Activated naive CD8-positive, alpha-beta T cell treated with anti-CD3 and anti-CD28 coated beads for 36 hours (primary cell): ENCODE measurements around the gene MT1E. TPM values are rescaled to one million over a fixed set of nuclear protein-coding genes. Genes with fewer than 3 reads are reported as not detected.

ENCODE experiments used
- DNase-seq: peaks from one replicate; pipeline ENCODE4 v3.0.0; 2021
- H3K27ac Mint-ChIP-seq: one replicate; pipeline ENCODE4 v1.8.0; 2022; ENCODE audit warnings: mild to moderate bottlenecking, moderate library complexity, mixed read lengths
- H3K27me3 Mint-ChIP-seq: one replicate; pipeline ENCODE4 v1.8.0; 2022; ENCODE audit warnings: mild to moderate bottlenecking, mixed read lengths
- H3K36me3 Mint-ChIP-seq: one replicate; pipeline ENCODE4 v1.8.0; 2021; ENCODE audit warnings: mild to moderate bottlenecking, mixed read lengths
- H3K4me1 Mint-ChIP-seq: one replicate; pipeline ENCODE4 v1.8.0; 2021; ENCODE audit warnings: mixed read lengths
- H3K4me3 Mint-ChIP-seq: one replicate; pipeline ENCODE4 v1.8.0; 2022; ENCODE audit warnings: mild to moderate bottlenecking, moderate library complexity, mixed read lengths
- H3K9me3 Mint-ChIP-seq: one replicate; pipeline ENCODE4 v1.8.0; 2022; ENCODE audit warnings: mixed read lengths
- total RNA-seq, 2 experiments: library from RNA; stranded (reverse); gene quantifications; one replicate each; pipeline ENCODE4 v1.2.3, GENCODE V29; 2021

MT1E gene
- total RNA-seq, 2 experiments from 2014 or later = 67.1 to 68.9 TPM

DNA sequence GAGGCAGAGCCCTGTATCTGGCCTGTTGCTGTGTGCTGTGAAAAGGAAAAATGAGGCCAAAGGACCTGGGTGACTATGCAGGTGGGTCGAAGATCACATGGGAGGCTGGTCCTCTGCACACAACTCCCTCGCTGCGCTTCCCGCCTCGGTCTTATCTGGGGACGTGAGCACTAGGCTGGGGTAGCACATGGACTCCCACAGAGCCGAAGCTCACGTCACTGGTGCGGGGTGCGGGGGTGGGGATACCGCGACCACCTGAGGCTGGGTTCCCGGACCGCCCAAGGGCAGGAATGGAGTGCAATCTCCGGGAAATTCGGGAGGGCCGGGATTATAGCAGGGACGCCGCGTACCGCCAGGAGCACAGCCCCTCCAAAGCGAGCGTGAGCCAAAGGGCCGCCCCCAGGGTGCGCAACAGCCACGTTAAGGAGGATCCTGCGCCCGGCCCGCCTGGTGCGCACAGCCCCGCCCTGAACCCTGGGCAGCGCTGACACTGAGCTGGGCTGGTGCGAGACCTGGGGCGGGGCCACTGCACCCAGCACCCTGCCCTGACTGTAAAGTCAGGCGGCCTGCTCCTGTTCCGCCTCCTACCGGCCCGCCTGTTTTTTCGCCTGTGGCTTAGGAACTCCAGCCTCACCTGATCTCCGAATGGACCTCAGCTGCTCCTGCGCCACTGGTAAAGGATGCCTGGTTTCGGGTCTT lies 17.6 kb downstream of the MT1E start:
- Mint-ChIP-seq H3K4me1 (peaks cover 17% of the 10 kb centered on the region), H3K4me3 (peak overlapping the region; percentile 70), H3K27me3 (peaks cover 42% of the 10 kb centered on the region), H3K27ac (no peak overlapping the region), H3K36me3 (no peaks in the 10 kb centered on the region), H3K9me3 (no peaks in the 10 kb centered on the region)
- DNase-seq = peak; percentile 87

DNA sequence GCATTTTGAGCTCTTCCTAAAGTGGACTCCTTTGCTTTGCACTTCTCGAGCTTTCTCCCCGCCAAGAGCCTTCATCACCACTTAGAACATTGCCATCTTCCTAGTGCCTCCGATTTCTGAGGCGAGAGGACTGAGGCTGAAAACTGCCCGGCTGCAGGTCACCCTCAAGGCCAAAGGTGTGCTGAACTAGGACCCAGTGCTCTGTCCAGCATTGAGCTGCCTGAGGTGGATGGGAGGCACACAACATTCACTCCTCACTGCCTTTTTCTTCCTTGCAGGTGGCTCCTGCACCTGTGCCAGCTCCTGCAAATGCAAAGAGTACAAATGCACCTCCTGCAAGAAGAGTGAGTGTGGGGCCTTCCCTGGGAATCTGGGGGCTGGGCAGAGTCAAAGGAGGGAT lies 18.3 kb downstream of the MT1E start:
- peaks cover 39% of the 10 kb centered on the region for H3K27me3 Mint-ChIP-seq
- no peaks in the 10 kb centered on the region for H3K36me3 Mint-ChIP-seq
- no peak for DNase-seq
- H3K4me3 Mint-ChIP-seq = peak overlapping the region; percentile 70
- no peak overlapping the region for H3K27ac Mint-ChIP-seq
- peaks cover 17% of the 10 kb centered on the region for H3K4me1 Mint-ChIP-seq
- no peaks in the 10 kb centered on the region for H3K9me3 Mint-ChIP-seq

DNA sequence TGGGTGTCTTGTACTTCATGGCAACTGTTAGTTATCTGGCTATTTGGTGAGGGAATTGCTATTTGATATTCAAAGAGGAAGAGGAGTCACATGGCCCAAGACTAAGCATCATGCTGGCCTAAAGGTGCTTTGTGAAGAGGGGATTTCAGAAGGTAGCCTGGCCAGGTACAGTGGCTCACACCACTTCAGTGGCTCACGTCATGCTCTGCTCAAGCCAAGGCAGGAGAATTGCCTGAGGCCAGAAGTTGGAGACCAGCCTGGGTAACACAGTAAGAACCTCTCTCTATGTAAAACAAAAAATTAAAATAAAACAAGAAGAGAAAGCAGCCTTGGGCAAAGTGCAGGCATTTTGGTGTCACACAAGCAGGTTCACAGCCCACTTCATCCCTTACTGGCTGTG lies 19.7 kb downstream of the MT1E start:
- Mint-ChIP-seq H3K27ac (no peak overlapping the region), H3K4me3 (no peak overlapping the region), H3K4me1 (peaks cover 17% of the 10 kb centered on the region), H3K9me3 (no peaks in the 10 kb centered on the region), H3K36me3 (no peaks in the 10 kb centered on the region), H3K27me3 (peaks cover 24% of the 10 kb centered on the region)
- no peak for DNase-seq

DNA sequence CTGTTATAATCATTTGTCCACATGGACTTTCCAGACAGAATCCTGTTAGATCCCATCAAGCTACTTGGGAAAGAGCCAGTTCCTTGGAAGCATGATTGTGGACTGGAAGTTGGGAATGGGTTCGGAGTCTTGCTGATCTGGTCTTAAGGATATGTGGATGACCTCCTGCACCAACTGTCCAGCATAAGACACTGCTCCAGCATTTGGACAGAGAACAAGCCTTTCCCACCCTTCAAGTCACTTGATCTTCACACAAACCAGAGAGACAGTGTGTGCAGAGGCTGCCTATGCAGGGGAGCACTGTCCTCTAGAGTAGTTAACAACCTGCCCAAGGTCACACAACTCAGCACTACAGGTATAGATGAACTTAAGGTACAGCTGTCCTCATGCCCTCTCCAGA lies 20.3 kb downstream of the MT1E start:
- no peak overlapping the region for H3K27ac Mint-ChIP-seq
- peaks cover 23% of the 10 kb centered on the region for H3K27me3 Mint-ChIP-seq
- H3K9me3 Mint-ChIP-seq = no peaks in the 10 kb centered on the region
- no peaks in the 10 kb centered on the region for H3K36me3 Mint-ChIP-seq
- peaks cover 17% of the 10 kb centered on the region for H3K4me1 Mint-ChIP-seq
- DNase-seq = no peak
- H3K4me3 Mint-ChIP-seq = no peak overlapping the region

DNA sequence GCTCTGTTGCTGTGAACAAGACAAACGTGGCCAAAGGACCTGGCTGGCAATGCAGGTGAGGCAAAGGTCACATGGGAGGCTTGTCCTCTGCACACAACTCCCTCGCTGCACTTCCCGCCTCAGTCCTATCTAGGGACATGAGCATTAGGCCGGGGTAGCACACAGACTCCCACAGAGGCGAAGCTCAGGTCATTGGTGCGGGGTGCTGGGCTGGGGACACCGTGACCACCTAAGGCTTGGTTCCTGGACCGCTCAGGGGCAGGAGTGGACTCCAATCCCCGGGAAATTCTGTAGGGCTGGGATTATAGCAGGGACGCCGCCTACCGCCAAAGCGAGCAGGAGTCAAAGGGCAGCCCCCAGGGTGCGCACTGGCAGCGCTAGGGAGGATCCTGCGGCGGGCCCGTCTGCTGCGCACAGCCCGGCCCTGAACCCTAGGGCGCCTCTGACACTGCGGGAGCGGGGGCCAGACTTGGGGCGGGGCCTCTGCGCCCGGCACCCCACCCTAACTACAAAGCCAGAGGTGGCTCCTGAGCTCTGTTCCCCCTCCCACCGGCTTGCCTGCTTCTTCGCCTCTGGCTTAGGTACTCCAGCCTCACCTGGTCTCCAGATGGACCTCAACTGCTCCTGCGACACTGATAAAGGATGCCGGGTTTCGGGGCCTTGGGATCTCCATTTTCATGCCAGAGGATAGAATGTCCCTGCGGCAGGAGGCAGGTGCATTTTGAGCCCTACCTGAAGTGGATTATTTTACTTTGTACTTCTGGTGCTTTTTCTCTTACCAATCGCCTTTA lies 22.3 kb downstream of the MT1E start:
- no peak for DNase-seq
- Mint-ChIP-seq H3K27ac (no peak overlapping the region), H3K9me3 (no peaks in the 10 kb centered on the region), H3K36me3 (no peaks in the 10 kb centered on the region), H3K4me3 (no peak overlapping the region), H3K27me3 (peaks cover 28% of the 10 kb centered on the region), H3K4me1 (peaks cover 13% of the 10 kb centered on the region)

DNA sequence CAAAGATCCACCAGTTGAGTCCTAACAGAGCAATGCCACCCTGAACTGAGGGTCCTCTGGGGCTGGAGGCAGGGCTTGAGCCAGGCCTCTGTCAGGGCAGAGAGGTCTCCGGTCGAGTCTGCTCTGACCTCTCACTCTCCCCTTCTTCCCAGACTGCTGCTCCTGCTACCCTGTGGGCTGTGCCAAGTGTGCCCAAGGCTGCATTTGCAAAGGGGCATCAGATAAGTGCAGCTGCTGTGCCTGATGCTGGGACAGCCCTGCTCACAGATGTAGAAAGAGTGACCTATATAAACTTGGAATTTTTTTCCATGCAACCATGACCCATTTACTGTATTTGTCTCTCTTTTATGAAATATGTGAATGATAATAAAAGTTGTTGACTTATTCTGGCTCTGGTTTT lies 23.7 kb downstream of the MT1E start:
- DNase-seq = no peak
- peaks cover under 1% of the 10 kb centered on the region for H3K4me1 Mint-ChIP-seq
- no peaks in the 10 kb centered on the region for H3K36me3 Mint-ChIP-seq
- H3K27me3 Mint-ChIP-seq = peaks cover 23% of the 10 kb centered on the region
- no peak overlapping the region for H3K4me3 Mint-ChIP-seq
- H3K27ac Mint-ChIP-seq = no peak overlapping the region
- H3K9me3 Mint-ChIP-seq = no peaks in the 10 kb centered on the region

DNA sequence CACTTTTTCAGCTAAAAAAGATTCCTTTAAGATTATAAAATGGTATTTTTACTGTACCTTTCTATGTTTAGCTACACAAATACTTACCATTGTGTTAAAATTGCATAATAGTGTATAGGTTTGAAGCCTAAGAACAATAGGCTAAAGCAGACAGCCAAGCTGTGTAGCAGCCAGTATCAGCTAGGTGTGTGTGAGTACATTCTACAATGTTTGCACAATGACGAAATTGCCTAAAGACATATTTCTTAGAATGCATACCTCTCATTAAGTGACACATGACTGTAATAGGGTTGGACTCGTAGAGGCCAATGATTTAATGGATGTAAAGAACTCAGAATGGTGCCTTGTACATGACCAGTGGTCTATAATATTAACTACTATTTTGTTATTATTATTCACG lies 24.2 kb downstream of the MT1E start:
- Mint-ChIP-seq H3K9me3 (no peaks in the 10 kb centered on the region), H3K27me3 (peaks cover 18% of the 10 kb centered on the region), H3K27ac (no peak overlapping the region), H3K36me3 (no peaks in the 10 kb centered on the region), H3K4me1 (no peaks in the 10 kb centered on the region), H3K4me3 (no peak overlapping the region)
- DNase-seq = no peak

DNA sequence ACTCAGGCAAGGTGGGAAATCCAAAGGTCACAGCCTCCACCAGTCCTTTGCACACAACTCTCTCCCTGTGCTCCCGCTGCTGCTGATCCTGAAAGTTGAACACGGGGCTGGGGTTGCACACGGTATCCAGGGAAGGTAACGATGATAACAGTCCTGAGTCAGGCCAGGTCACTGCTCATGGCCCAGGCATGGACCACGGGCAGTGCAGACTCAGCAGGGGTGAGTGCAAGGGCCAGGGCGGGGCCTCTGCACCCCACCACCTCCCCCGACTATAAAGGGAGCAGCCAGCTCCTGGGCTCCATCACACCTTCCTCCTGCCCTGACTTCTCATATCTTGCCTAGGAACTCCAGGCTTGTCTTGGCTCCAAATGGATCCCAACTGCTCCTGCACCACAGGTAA lies 26.0 kb downstream of the MT1E start, which contains the start of gene MT1B:
Gene MT1B, plus strand, starts transcription at position 301 of the 400 bp plus-strand sequence. Its CDS starts 68 bp downstream, at position 369.
- H3K36me3 Mint-ChIP-seq = no peaks in the 10 kb centered on the region
- H3K27me3 Mint-ChIP-seq = peaks cover 16% of the 10 kb centered on the region
- H3K4me3 Mint-ChIP-seq = no peak within 1 kb of the TSS
- no peaks in the 10 kb centered on the region for H3K9me3 Mint-ChIP-seq
- DNase-seq = no peak
- H3K4me1 Mint-ChIP-seq = no peaks in the 10 kb centered on the region
- no peak within 1 kb of the TSS for H3K27ac Mint-ChIP-seq

DNA sequence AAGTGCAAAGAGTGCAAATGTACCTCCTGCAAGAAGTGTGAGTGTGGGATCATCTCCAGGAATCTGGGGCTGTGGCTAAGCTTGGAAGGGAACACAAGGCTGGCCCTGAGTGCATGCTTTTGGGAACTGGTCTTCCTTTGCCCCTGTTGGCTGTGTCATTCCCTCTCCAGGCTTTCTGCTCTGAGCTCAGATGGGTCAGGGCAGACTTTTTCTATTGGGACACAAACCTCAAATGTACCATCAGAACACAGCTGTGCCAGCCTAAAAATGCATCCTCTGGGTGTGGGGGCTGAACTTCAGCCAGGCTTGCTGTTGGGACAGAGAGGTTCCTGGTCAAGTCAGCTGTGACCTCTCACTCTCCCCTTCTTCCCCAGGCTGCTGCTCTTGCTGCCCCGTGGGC lies 27.0 kb downstream of the MT1E start:
- no peak for DNase-seq
- Mint-ChIP-seq H3K27ac (no peak overlapping the region), H3K4me3 (no peak overlapping the region)

DNA sequence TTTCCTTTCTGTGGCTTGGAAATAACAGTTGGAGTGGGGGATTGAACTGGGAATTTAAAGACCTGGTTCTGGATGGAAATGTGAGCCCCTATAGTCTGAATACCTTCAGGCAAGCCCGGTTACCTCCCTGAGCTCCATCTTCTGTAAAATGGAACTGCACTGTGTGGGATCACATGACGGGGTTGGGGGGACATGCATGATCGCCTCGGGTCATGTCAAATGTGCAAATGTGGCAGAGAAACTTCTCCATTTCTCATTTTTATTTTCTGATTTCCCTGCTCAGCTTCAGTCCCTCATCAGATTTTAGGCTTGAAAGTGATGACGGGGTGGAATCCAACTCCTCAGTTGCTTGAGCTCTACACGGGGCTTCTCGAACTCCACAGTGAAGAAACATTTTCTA lies 27.6 kb downstream of the MT1E start:
- H3K9me3 Mint-ChIP-seq = no peaks in the 10 kb centered on the region

More for the DNA sequence above, 27.0 kb downstream of the MT1E start:
- H3K27me3 Mint-ChIP-seq = peaks cover 10% of the 10 kb centered on the region
- H3K9me3 Mint-ChIP-seq = no peaks in the 10 kb centered on the region
- H3K36me3 Mint-ChIP-seq = no peaks in the 10 kb centered on the region
- peaks cover 4% of the 10 kb centered on the region for H3K4me1 Mint-ChIP-seq

DNA sequence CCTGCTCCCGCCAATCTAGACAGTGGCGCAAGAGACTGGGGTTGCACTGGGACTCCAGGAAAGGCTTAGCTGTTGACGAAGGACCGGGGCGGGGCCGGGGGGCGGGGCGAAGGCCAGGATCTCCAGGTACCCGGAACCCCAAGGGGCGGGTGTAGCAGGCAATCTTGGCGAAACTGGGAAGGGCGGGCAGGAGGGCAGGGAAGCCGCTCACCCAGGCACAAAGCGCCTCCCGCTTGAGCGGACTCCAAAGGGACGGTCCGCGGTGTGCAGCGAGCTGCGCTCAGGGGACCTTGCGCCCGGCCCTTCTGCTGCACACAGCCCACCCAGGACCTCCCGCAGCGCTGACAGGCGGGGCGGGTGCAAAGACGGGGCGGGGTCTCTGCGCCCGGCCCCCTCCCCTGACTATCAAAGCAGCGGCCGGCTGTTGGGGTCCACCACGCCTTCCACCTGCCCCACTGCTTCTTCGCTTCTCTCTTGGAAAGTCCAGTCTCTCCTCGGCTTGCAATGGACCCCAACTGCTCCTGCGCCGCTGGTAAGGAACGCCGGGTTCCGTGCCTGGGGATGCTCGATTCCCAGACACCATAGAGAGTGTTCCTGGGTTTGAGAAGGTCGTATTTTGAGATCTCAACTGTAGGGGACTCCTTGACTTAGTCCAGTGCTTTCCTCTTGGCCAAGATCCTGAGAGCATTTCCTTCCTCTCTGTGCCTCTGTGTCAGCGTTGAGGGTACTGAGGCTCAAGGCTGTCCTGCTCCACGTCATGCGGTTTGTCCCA lies 32.2 kb downstream of the MT1E start, which contains the start of gene MT1F:
Gene MT1F, plus strand, starts transcription at position 405 of the 772 bp plus-strand sequence. Its CDS starts 100 bp downstream, at position 505.
- no peaks in the 10 kb centered on the region for H3K27me3 Mint-ChIP-seq
- no peaks in the 10 kb centered on the region for H3K9me3 Mint-ChIP-seq
- H3K36me3 Mint-ChIP-seq = peaks cover 5% of the 10 kb centered on the region
- peak within 1 kb of the TSS; percentile 94 for H3K4me3 Mint-ChIP-seq
- DNase-seq = peak; percentile 81
- peaks cover 23% of the 10 kb centered on the region for H3K4me1 Mint-ChIP-seq
- peak within 1 kb of the TSS; percentile 83 for H3K27ac Mint-ChIP-seq

More for the DNA sequence above, 27.6 kb downstream of the MT1E start:
- H3K4me3 Mint-ChIP-seq = no peak overlapping the region
- no peak for DNase-seq
- H3K27ac Mint-ChIP-seq = no peak overlapping the region
- H3K27me3 Mint-ChIP-seq = peaks cover 10% of the 10 kb centered on the region
- peaks cover 8% of the 10 kb centered on the region for H3K4me1 Mint-ChIP-seq
- H3K36me3 Mint-ChIP-seq = no peaks in the 10 kb centered on the region

DNA sequence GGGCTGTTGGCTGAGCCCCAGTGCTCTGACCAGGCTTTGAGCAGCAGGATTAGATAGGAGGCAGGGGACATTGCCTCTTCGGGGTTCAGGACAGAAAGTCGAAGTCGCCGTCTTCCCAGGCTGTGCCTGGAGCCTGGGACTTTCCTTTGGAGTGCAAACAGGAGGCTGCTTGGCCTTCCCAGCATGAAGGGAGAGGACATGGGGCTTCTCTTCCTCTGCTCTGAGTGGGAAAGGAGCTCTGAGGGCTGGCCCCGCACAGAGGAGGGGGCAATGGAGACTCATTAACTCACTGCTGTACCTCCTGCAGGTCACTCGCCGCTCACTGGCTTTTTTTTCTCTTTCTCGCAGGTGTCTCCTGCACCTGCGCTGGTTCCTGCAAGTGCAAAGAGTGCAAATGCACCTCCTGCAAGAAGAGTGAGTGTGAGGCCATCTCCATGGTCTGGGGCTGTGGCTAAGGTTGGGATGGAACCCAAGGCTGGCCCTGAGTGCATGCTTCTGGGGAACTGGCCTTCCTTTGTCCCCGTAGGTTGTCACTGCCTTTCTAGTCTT lies 32.8 kb downstream of the MT1E start:
- Mint-ChIP-seq H3K9me3 (no peaks in the 10 kb centered on the region), H3K27ac (no peak overlapping the region), H3K36me3 (peaks cover 7% of the 10 kb centered on the region), H3K4me1 (peaks cover 23% of the 10 kb centered on the region), H3K27me3 (peaks cover 2% of the 10 kb centered on the region), H3K4me3 (peak overlapping the region; percentile 94)
- DNase-seq = no peak

DNA sequence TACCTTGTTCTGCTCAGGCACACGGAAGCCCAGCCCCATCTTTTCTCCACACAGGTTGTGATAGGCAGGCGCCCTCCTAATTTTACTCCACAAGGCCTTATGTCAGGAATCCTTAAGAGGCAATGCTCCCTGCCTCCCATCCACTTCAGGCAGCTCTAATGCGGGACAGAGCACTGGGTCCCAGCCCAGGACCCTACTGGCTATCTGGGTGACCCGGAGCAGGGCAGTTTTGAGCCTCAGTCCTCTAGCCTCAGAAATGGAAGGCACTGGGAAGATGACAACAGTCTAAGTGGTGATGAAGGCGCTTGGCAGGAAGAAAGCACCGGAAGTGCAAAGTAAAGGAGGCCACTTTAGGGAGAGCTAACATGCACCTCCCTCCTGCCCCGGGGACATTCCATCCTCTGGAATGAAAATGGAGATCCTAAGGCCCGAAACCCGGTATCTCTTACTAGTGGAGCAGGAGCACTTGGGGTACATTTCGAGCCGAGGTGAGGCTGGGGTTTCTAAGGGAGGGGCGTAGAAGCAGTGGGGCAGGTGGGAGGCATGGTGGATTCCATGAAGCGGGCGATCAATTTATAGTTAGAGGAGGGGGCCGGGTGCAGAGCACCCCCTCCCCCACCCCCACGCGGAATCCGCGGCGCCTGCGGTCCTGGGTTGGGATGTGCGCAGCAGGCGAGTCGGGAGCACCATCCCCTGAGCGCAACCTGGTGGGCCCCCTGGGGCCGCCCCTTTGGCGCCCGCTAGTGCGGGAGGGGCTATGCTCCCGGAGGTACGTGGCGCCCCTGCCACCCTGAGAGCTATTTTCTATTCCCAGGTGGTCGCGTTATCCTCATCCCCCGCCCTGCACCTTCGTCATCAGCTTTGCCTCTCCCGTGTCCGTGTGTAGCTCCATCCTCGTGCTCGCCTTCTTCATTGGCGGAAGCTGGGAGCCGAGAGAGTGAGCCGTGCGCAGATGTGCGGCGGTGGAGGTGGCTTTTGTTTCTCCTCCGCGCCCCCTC lies 37.1 kb downstream of the MT1E start:
- peak; percentile 51 for DNase-seq

DNA sequence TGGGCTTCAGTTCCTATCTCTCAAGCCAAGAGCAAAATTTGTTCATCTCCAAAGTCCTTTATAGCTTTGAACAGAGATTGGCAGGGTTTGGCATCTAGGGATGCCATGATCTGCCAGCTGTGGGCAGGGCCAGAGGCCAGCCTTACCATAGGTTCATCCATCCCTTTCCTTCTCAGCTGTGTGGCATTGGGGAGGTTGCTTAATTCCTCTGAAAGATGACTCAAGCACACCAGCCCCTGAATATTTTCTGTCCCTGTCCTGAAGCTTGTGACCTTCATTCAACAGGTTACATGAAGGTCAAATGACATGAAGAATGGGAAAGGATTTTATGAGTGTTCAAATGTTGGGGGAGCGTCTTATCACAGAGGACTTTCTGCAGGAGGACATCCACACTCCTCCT lies 38.9 kb downstream of the MT1E start:
- H3K9me3 Mint-ChIP-seq = no peaks in the 10 kb centered on the region
- no peak for DNase-seq
- peaks cover 9% of the 10 kb centered on the region for H3K36me3 Mint-ChIP-seq
- no peak overlapping the region for H3K27ac Mint-ChIP-seq
- no peak overlapping the region for H3K4me3 Mint-ChIP-seq
- peaks cover 33% of the 10 kb centered on the region for H3K27me3 Mint-ChIP-seq
- H3K4me1 Mint-ChIP-seq = peaks cover 25% of the 10 kb centered on the region

More for the DNA sequence above, 37.1 kb downstream of the MT1E start:
- H3K4me1 Mint-ChIP-seq = peaks cover 19% of the 10 kb centered on the region
- peaks cover 9% of the 10 kb centered on the region for H3K36me3 Mint-ChIP-seq
- H3K4me3 Mint-ChIP-seq = peak overlapping the region; percentile 84
- peak overlapping the region; percentile 90 for H3K27ac Mint-ChIP-seq
- H3K27me3 Mint-ChIP-seq = peaks cover 15% of the 10 kb centered on the region
- H3K9me3 Mint-ChIP-seq = no peaks in the 10 kb centered on the region
